HepG2 (cell line): Measurements from ENCODE around the gene BYSL. TPM values are rescaled to one million over a fixed set of nuclear protein-coding genes. Genes with fewer than 3 reads are reported as not detected.

Source experiments
- polyA plus RNA-seq, 8 experiments: library from polyadenylated mRNA; depleted of rRNA in 3 of 8; stranded (reverse) in 7 of 8; unstranded in 1 of 8; fragments of >200 nt; fragmentation: Illumina TruSeq in 4 of 8; extraction: Trizol in 4 of 8; gene quantifications; 2 replicates each; pipeline versions ENCODE4 v1.2.1 to v1.2.3, GENCODE V29; 2011 to 2016; ENCODE audit warnings: low read depth in 4 of 8, missing spikeins in 1 of 8, mixed read lengths in 1 of 8; ENCODE audit not compliant: insufficient read depth in 1 of 8
- small RNA-seq, 3 experiments: library from RNA; depleted of rRNA; stranded (forward); fragments of <200 nt; gene quantifications; one replicate each; pipeline ENCODE3, GENCODE V24; 2012; ENCODE audit warnings: low read depth in 2 of 3, low replicate concordance in 1 of 3; ENCODE audit not compliant: insufficient read length in 3 of 3, insufficient read depth in 2 of 3
- total RNA-seq, 5 experiments: library from RNA; depleted of rRNA; stranded (reverse); fragments of >200 nt; fragmentation: Illumina TruSeq; extraction: Trizol; gene quantifications; 2 replicates each; pipeline ENCODE4 v1.2.3, GENCODE V29; 2016; ENCODE audit warnings: low read depth in 1 of 5

The BYSL gene
- total and polyA plus RNA-seq, 2 of the 13 experiments (the other 11 are each of a cell fraction or from before 2014, with no cell fraction given), result 27.9 to 28.6 TPM

Small RNA genes lying within 50 kb of the gene (small RNA-seq; reads per million reads assigned to genes)
- gene RF00019, result 0 reads per million in 3 experiments

Other genes with a start within 250 kb of the BYSL start
- gene TFEB, start 185.9 kb upstream of the BYSL start, total RNA-seq (2016; rRNA removed; fragmentation: Illumina TruSeq; extraction: Trizol), result 12.8 and 13.3 TPM in 2 replicates
- 18.7 and 21.6 TPM in 2 replicates for gene TFEB, start 185.9 kb upstream of the BYSL start, polyA plus RNA-seq (2011; rRNA removed)
- gene PGC, start 174.1 kb upstream of the BYSL start, total RNA-seq (2016; rRNA removed; fragmentation: Illumina TruSeq; extraction: Trizol), result 225 and 502 TPM in 2 replicates
- 397 and 426 TPM in 2 replicates for gene PGC, start 174.1 kb upstream of the BYSL start, polyA plus RNA-seq (2011; rRNA removed)
- gene FRS3, start 141.6 kb upstream of the BYSL start, total RNA-seq (2016; rRNA removed; fragmentation: Illumina TruSeq; extraction: Trizol), result 1.5 and 3.0 TPM in 2 replicates
- gene FRS3, start 141.6 kb upstream of the BYSL start, polyA plus RNA-seq (2011; rRNA removed), result 7.1 and 7.4 TPM in 2 replicates
- gene PRICKLE4, start 140.7 kb upstream of the BYSL start, total RNA-seq (2016; rRNA removed; fragmentation: Illumina TruSeq; extraction: Trizol), result 1.2 TPM in 1 of 2 replicates, not detected in the other
- 0.74 and 0.92 TPM in 2 replicates for gene PRICKLE4, start 140.7 kb upstream of the BYSL start, polyA plus RNA-seq (2011; rRNA removed)
- gene TOMM6, start 133.8 kb upstream of the BYSL start, total RNA-seq (2016; rRNA removed; fragmentation: Illumina TruSeq; extraction: Trizol), result 321 and 480 TPM in 2 replicates
- gene TOMM6, start 133.8 kb upstream of the BYSL start, polyA plus RNA-seq (2011; rRNA removed), result 253 and 320 TPM in 2 replicates
- 2.9 TPM in 2 replicates for gene USP49, start 26.1 kb upstream of the BYSL start, total RNA-seq (2016; rRNA removed; fragmentation: Illumina TruSeq; extraction: Trizol)
- 4.3 and 4.7 TPM in 2 replicates for gene USP49, start 26.1 kb upstream of the BYSL start, polyA plus RNA-seq (2011; rRNA removed)
- 41.1 and 56.3 TPM in 2 replicates for gene MED20, start 360 bp upstream of the BYSL start, total RNA-seq (2016; rRNA removed; fragmentation: Illumina TruSeq; extraction: Trizol)
- 22.7 and 28.1 TPM in 2 replicates for gene MED20, start 360 bp upstream of the BYSL start, polyA plus RNA-seq (2011; rRNA removed)
- gene CCND3, start 20.3 kb downstream of the BYSL start, total RNA-seq (2016; rRNA removed; fragmentation: Illumina TruSeq; extraction: Trizol), result 6.9 and 7.2 TPM in 2 replicates
- 4.3 and 4.4 TPM in 2 replicates for gene CCND3, start 20.3 kb downstream of the BYSL start, polyA plus RNA-seq (2011; rRNA removed)
- 20.2 and 25.2 TPM in 2 replicates for gene TAF8, start 129.0 kb downstream of the BYSL start, total RNA-seq (2016; rRNA removed; fragmentation: Illumina TruSeq; extraction: Trizol)
- 23.8 and 25.8 TPM in 2 replicates for gene TAF8, start 129.0 kb downstream of the BYSL start, polyA plus RNA-seq (2011; rRNA removed)
- gene C6orf132, start 221.1 kb downstream of the BYSL start, total RNA-seq (2016; rRNA removed; fragmentation: Illumina TruSeq; extraction: Trizol), result 1.5 and 3.0 TPM in 2 replicates
- 0.78 and 0.85 TPM in 2 replicates for gene C6orf132, start 221.1 kb downstream of the BYSL start, polyA plus RNA-seq (2011; rRNA removed)